ENCODE results near the gene AFAP1L1. TPM values are rescaled to one million over a fixed set of nuclear protein-coding genes. Genes with fewer than 3 reads are reported as not detected.

AFAP1L1 gene
- total RNA-seq, 1 donor from 2014 or later: 32.7 TPM

DNA sequence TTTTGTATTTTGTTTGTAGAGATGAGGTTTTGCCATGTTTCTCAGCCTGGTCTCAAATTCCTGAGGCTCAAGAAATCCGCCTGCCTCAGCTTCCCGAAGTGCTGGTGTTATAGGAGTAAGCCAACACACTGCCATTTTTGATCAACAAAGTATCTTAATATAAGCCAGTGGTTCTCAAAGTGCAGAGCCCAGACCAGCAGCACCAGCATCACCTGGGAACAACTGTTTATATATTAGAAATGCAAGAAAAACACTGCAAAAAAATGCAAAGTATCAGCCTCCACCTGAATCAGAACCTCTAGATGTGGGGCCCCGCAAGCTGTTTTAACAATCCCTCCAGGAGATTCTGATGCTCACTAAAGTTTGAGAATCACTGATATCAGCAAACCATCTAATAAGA lies 101.3 kb downstream of the AFAP1L1 start:
- DNase-seq: no peak
- Histone ChIP-seq H3K4me1 (no peaks in the 10 kb centered on the region), H3K36me3 (no peaks in the 10 kb centered on the region), H3K27ac (no peak overlapping the region), H3K27me3 (no peaks in the 10 kb centered on the region), H3K9me3 (no peaks in the 10 kb centered on the region), H3K4me3 (no peak overlapping the region)
- no peak for ATAC-seq
- TF ChIP-seq, protein P1, sequence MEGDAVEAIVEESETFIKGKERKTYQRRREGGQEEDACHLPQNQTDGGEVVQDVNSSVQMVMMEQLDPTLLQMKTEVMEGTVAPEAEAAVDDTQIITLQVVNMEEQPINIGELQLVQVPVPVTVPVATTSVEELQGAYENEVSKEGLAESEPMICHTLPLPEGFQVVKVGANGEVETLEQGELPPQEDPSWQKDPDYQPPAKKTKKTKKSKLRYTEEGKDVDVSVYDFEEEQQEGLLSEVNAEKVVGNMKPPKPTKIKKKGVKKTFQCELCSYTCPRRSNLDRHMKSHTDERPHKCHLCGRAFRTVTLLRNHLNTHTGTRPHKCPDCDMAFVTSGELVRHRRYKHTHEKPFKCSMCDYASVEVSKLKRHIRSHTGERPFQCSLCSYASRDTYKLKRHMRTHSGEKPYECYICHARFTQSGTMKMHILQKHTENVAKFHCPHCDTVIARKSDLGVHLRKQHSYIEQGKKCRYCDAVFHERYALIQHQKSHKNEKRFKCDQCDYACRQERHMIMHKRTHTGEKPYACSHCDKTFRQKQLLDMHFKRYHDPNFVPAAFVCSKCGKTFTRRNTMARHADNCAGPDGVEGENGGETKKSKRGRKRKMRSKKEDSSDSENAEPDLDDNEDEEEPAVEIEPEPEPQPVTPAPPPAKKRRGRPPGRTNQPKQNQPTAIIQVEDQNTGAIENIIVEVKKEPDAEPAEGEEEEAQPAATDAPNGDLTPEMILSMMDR (IDR thresholded peaks at IDR 0.05): no peak
- intact Hi-C loops (cut with DNase I): loop anchor here (5.0 to 10.0 kb wide), 2 partner anchors 56 to 108 kb away; no protein-coding TSS in a partner anchor

DNA sequence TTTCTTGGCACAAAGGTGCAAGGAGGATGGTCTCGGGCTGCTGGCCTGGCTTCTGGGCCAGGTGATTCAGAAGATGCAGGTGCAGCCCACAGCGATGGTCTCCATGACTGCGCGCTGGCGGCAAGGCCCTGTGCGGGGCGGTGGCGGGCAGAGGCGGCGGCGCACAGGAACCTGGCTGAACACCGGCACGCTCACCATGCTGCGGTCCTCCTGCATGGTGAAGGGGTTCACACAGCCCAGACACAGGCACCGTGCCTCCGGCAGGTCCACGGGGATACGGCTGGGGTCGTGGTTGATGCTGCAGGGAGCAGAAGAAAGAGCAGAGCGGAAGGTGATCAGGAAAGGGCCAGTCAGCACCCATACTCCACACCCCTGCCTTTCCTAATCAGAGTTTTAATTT lies 102.6 kb downstream of the AFAP1L1 start:
- Histone ChIP-seq H3K27ac (no peak overlapping the region), H3K27me3 (no peaks in the 10 kb centered on the region), H3K36me3 (no peaks in the 10 kb centered on the region), H3K4me1 (no peaks in the 10 kb centered on the region), H3K9me3 (no peaks in the 10 kb centered on the region), H3K4me3 (no peak overlapping the region)
- DNase-seq (no peak), ATAC-seq (no peak)
- intact Hi-C loops (cut with DNase I): loop anchor here (5.0 to 10.0 kb wide), 2 partner anchors 57 to 110 kb away; no protein-coding TSS in a partner anchor
- TF ChIP-seq, protein P1 (IDR thresholded peaks at IDR 0.05): no peak

DNA sequence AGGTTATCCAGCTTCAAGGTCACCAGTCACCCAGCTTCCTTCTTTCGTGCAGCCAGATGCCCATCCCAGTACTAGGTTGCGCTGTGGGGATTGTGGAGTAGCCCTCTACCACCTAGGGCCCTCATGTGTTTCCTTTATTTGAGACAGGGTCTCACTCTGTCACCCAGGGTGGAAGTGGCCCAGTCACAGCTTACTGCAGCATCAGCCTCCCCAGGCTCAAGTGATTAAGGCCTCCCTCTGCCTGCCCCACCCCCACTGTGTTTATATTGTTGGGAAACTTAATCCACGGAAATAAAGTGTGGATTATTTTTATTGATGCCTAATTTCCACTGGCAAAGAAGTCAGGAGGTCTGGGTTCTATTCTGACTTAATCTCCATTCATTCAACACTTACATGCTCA lies 103.1 kb downstream of the AFAP1L1 start:
- DNase-seq: no peak

DNA sequence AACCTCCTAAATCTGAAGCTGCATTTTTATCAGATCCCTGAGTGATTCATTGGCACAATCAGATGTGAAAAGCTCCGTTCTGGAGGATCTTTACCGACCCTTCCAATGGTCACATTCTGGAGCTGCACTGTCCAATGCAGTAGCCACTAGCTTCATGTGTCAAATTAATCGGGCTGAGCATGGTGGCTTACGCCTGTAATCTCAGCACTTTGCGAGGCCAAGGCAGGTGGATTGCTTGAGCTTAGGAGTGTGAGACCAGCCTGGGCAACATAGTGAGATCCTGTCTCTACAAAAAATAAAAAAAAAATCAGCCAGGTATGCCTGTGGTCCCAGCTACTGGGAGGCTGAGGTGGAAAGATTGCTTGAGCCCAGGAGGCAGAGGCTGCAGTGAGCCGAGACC lies 103.8 kb downstream of the AFAP1L1 start:
- no peaks in the 10 kb centered on the region for H3K4me1 ChIP-seq

More for the DNA sequence above, 103.1 kb downstream of the AFAP1L1 start:
- no peaks in the 10 kb centered on the region for H3K4me1 ChIP-seq
- TF ChIP-seq, protein P1 (IDR thresholded peaks at IDR 0.05): no peak
- no peak for ATAC-seq
- no peaks in the 10 kb centered on the region for H3K36me3 ChIP-seq
- no peaks in the 10 kb centered on the region for H3K27me3 ChIP-seq
- no peaks in the 10 kb centered on the region for H3K9me3 ChIP-seq
- no peak overlapping the region for H3K27ac ChIP-seq
- H3K4me3 ChIP-seq: no peak overlapping the region
- intact Hi-C loops (cut with DNase I): loop anchor here (5.0 to 10.0 kb wide), 3 partner anchors 58 to 188 kb away; no protein-coding TSS in a partner anchor

DNA sequence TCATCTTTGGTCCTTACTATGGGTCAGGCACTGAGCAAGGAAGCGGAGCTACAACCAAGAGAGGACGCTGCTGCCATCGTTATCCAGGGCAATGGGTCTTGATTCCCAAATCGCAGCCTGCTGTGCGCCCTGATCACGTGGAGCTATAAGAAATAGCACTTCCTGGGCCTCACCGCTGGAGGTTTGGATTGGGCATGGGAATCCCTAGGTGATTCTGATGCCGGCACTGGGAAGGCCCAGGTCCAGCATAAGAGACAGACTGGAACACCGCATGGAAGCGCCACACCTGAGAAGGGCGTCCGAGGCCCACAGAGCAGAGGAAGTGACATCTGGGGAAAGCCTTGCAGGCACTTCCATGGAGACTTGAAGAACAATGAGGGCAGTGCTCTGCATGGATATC lies 104.4 kb downstream of the AFAP1L1 start:
- no peaks in the 10 kb centered on the region for H3K4me1 ChIP-seq
- no peak overlapping the region for H3K27ac ChIP-seq
- ATAC-seq (no peak), DNase-seq (no peak)
- no peaks in the 10 kb centered on the region for H3K36me3 ChIP-seq
- H3K27me3 ChIP-seq: no peaks in the 10 kb centered on the region
- H3K9me3 ChIP-seq: no peaks in the 10 kb centered on the region
- no peak overlapping the region for H3K4me3 ChIP-seq
- intact Hi-C loops (cut with DNase I): loop anchor here (5.0 to 10.0 kb wide), 2 partner anchors 111 to 186 kb away; no protein-coding TSS in a partner anchor
- TF ChIP-seq, protein P1 (IDR thresholded peaks at IDR 0.05): no peak

More for the DNA sequence above, 103.8 kb downstream of the AFAP1L1 start:
- Histone ChIP-seq H3K4me3 (no peak overlapping the region), H3K27me3 (no peaks in the 10 kb centered on the region), H3K9me3 (no peaks in the 10 kb centered on the region), H3K27ac (no peak overlapping the region), H3K36me3 (no peaks in the 10 kb centered on the region)
- intact Hi-C loops (cut with DNase I): loop anchor here (5.0 to 10.0 kb wide), 2 partner anchors 111 to 187 kb away; no protein-coding TSS in a partner anchor
- TF ChIP-seq, protein P1 (IDR thresholded peaks at IDR 0.05): no peak
- ATAC-seq (no peak), DNase-seq (no peak)

Data from upper lobe of right lung (tissue), 1 donor.